RPMI7951 (cell line): ENCODE data around the gene ADARB2. TPM values are rescaled to one million over a fixed set of nuclear protein-coding genes. Genes with fewer than 3 reads are reported as not detected.

Source experiments
- DNase-seq: peaks from one replicate; pipeline ENCODE4 v3.0.0-alpha.2; 2012; ENCODE audit warnings: low read depth
- total RNA-seq: library from RNA; depleted of rRNA; stranded (reverse); fragments of >200 nt; shearing (Covaris generic); gene quantifications from 2 replicates; pipeline ENCODE4 v1.2.3, GENCODE V29; 2014

The ADARB2 gene
- total RNA-seq, 1 experiment from 2014 or later = not detected

GRCh38 chr10:1663226-1663625, 74.1 kb downstream of the ADARB2 start:
- DNase-seq = no peak

GRCh38 chr10:1662438-1663025, 74.8 kb downstream of the ADARB2 start:
- DNase-seq = no peak

- DNase-seq = no peak
These were observed 75.4 kb downstream of the ADARB2 start for GRCh38 chr10:1661859-1662437.

- DNase-seq = no peak
These were observed 75.9 kb downstream of the ADARB2 start for GRCh38 chr10:1661416-1661815.

GRCh38 chr10:1660815-1661214, 76.5 kb downstream of the ADARB2 start:
- no peak for DNase-seq

GRCh38 chr10:1660386-1660785, 76.9 kb downstream of the ADARB2 start:
- no peak for DNase-seq

- DNase-seq = no peak
These were observed 78.0 kb downstream of the ADARB2 start for GRCh38 chr10:1659221-1659791.

- no peak for DNase-seq
These were observed 78.7 kb downstream of the ADARB2 start for GRCh38 chr10:1658658-1659057.

GRCh38 chr10:1657479-1657878, 79.8 kb downstream of the ADARB2 start:
- no peak for DNase-seq

- DNase-seq = no peak
These were observed 82.0 kb downstream of the ADARB2 start for GRCh38 chr10:1655367-1655766.

- DNase-seq = no peak
These were observed 82.4 kb downstream of the ADARB2 start for GRCh38 chr10:1654811-1655356.

- DNase-seq = no peak
These were observed 83.1 kb downstream of the ADARB2 start for GRCh38 chr10:1654247-1654646.

GRCh38 chr10:1653321-1653720, 84.0 kb downstream of the ADARB2 start:
- DNase-seq = no peak

- no peak for DNase-seq
These were observed 85.2 kb downstream of the ADARB2 start for GRCh38 chr10:1652151-1652550.

GRCh38 chr10:1651270-1651966, 85.9 kb downstream of the ADARB2 start:
- DNase-seq = no peak

- no peak for DNase-seq
These were observed 86.6 kb downstream of the ADARB2 start for GRCh38 chr10:1650542-1651269.

- DNase-seq = no peak
These were observed 88.7 kb downstream of the ADARB2 start for GRCh38 chr10:1648648-1649047.

GRCh38 chr10:1646332-1646731, 91.0 kb downstream of the ADARB2 start:
- no peak for DNase-seq

- DNase-seq = no peak
These were observed 91.4 kb downstream of the ADARB2 start for GRCh38 chr10:1645896-1646295.

- DNase-seq = no peak
These were observed 93.1 kb downstream of the ADARB2 start for GRCh38 chr10:1644191-1644711.

GRCh38 chr10:1643908-1644179, 93.5 kb downstream of the ADARB2 start:
- no peak for DNase-seq
